GM12873 (cell line): ENCODE measurements around the gene DDX56.

Experiments
- TF ChIP-seq, protein P1 (sequence below): IDR thresholded peaks from 2 replicates; pipeline ENCODE4 v1.5.1; 2012; ENCODE audit warnings: low read depth, mild to moderate bottlenecking, moderate library complexity, low read length, control low read depth; ENCODE audit not compliant: insufficient read depth; ENCODE audit errors: missing control alignments

DDX56 gene

DNA sequence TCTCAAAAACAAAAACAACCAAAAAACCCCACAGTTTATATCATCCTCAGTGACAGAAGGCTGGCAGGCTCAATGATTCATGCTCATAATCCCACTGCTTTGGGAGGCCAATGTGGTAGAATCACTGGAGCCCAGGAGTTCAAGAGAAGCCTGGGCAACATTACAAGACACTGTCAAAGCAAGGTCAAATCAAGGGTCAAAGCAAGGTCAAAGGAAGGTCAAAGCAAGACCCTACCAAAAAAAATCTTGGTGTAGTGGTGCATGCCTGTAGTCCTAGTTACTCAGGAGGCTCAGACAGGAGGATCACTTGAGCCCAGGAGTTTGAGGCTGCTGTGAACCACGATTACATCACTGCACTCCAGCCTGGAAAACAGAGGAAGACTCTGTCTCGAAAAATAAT lies 18.4 kb downstream of the DDX56 start:
- TF ChIP-seq, protein P1, sequence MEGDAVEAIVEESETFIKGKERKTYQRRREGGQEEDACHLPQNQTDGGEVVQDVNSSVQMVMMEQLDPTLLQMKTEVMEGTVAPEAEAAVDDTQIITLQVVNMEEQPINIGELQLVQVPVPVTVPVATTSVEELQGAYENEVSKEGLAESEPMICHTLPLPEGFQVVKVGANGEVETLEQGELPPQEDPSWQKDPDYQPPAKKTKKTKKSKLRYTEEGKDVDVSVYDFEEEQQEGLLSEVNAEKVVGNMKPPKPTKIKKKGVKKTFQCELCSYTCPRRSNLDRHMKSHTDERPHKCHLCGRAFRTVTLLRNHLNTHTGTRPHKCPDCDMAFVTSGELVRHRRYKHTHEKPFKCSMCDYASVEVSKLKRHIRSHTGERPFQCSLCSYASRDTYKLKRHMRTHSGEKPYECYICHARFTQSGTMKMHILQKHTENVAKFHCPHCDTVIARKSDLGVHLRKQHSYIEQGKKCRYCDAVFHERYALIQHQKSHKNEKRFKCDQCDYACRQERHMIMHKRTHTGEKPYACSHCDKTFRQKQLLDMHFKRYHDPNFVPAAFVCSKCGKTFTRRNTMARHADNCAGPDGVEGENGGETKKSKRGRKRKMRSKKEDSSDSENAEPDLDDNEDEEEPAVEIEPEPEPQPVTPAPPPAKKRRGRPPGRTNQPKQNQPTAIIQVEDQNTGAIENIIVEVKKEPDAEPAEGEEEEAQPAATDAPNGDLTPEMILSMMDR = no peak

DNA sequence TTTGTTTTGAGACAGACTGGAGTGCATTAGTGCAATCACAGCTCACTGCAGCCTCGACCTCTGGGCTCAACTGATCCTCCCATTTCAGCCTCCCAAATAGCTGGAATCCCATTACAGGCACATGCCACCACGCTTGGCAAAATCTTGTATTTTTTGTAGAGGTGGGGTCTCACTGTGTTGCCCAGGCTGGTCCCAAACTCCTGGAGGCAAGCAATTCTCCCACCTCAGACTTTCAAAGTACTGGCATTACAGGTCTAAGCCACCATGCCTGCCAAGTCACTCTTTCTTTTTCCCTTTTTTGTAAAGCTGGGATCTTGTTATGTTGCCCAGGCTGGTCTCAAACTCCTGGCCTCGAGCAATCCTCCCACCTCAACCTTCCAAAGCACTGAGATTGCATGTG lies 24.3 kb downstream of the DDX56 start:
- TF ChIP-seq, protein P1 = no peak

DNA sequence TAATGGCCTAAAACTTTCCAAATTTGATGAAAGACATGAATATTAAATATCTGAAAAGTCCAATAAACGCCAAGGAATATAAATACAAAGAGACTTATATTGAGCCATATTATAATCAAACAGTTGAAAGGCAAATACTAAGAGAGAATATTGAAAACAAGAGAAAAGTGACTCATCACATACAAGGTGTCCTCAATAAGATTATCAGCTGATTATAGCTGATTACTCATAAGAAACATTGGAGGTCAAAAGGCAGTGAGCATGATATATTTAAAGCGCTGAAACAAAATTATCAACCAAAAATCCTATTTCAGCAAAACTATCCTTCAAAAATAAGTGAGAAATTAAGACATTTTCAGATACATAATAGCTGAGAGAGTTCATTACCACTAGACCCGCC lies 24.8 kb downstream of the DDX56 start:
- TF ChIP-seq, protein P1 = no peak

DNA sequence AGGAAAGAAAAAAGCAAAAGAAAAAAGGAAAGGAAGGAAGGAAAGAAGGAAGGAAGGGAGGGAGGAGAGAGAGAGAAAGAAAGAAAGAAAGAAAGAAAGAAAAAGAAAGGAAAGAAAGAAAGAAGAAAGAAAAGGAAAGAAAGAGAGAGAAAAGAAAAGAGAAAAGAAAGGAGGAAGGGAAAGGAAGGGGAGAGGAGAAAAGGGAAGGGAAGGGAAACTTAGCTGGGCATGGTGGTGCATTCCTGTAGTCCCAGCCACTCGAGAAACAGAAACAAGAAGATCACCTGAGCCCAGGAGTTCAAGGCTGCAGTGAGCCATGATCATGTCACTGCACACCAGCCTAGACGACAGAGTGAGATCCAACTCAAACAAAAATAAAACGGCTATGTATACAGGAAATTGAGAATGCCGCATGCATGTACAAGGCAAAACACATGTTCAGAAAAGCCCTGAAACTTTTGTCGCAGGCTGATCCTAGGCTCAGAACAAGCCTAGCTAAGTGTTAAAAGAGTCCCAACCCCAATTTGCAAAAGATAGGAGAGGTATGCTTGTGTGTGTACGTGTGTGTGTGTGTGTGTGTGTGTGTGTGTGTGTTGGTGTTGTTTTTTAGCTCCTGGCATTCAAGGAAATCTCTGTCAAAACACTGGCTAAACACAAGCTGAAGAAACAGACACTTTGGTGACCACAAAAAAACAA lies 26.0 kb downstream of the DDX56 start:
- TF ChIP-seq, protein P1 = no peak

DNA sequence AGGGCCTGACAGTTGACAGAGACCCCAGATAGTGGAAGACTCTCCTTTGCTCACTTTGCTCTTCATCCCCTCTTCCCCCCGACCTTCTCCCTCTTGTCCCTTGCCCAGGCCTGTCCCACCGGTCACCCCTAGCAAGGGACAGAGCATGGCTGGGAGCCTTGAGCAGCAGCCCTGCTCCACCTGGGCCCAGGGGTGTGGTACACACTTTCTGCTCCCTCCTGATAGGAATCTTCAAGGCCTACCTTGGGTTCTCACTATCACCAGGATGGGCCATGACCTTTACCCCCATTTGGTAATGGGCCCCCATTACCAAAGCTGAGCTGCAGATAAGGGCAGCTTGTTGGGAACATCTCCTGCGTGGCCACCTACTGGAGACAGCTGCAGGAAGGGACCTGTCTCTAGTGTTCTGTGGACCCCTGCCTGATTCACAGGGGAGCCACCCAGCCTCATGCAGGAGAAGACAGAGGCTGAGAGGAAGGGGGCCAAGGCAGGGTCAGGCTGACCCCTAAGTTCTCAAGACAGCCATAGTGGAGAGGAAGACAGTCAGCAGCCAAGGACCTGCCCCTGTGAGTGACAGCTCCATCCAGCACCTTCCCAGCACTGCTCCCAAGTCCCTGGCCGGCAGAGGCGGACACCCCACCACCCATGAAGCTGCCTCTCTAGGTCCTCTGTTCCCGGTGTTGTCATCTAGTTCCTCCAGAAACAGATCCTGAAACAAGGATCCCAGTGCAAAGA lies 31.7 kb downstream of the DDX56 start:
- TF ChIP-seq, protein P1 = no peak

DNA sequence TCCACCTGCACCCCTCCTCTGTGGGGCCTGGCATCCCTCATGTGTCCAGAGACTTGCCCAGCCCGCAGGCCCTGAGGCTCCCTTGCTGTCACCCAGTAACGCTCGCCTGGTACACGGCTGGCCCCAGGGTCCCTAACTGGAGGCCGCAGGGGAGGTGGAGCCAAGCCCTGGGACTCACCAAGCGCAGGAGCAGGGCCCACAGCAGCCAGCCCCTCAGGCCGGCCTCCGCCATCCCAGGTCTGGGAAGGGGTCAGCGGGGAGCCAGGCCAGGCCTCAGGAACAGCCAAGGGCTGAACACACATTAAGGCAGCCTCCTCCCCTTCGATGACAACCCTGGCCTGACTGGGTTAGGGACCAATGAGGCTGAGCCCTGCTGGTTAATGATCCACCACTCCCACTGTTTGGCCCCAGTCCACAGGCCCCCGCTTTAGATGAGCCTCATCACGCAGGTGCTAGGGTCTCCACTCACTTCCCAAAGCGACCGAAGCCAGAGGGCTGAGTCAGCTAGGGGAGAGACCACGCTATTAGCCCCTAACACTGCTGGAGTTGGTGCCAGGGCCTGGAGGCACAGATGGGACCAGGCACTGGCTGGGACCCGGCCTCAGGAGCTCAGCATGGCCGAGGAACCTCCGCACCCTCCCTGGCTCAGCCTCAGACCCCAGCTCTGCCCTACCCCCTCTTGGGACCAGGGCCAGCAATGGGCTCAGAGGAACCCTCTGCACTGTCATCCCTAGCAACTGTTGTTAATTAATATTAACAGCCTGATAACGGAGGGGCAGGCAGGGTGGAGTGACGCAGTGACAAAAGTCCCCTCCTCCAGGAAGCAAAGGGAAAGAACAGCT lies 32.5 kb downstream of the DDX56 start, which contains the start of gene NPC1L1:
Gene NPC1L1 (minus strand): TSS at position 303 of the 842 bp plus-strand sequence. CDS start 71 bp downstream, at position 232.
- TF ChIP-seq, protein P1 = no peak

DNA sequence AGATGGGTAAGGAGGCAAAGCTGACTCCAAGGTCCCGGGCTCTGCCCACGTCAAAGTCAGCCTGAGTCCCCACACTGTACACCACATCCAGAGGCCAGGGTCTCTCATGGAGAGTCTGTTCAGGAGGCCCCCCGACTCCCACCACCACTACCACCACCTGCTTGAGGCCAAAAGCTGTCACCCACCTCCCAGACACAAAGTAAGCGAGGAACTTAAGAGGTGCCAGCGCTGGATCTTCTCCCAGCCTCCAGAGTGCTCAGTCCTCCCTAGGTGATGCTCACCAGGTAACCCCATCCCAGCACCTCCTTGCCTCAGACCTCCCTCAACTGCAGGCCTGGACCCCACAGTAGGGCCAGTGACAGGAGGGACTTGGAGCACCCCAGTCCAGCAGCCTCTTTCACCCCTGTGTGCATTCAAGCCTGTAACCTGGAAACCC lies 33.1 kb downstream of the DDX56 start:
- TF ChIP-seq, protein P1 = no peak
